ENCODE results near the gene B4GALT6. TPM values are rescaled to one million over a fixed set of nuclear protein-coding genes. Genes with fewer than 3 reads are reported as not detected.
"Not testable (repeated sequence)": the region's sequence is repeated elsewhere in the genome, so short reads cannot be mapped to it uniquely, and the experiment has no call there.

B4GALT6 gene, protein sequence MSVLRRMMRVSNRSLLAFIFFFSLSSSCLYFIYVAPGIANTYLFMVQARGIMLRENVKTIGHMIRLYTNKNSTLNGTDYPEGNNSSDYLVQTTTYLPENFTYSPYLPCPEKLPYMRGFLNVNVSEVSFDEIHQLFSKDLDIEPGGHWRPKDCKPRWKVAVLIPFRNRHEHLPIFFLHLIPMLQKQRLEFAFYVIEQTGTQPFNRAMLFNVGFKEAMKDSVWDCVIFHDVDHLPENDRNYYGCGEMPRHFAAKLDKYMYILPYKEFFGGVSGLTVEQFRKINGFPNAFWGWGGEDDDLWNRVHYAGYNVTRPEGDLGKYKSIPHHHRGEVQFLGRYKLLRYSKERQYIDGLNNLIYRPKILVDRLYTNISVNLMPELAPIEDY
- total RNA-seq: 7.4 TPM
- long read RNA-seq, partial matches to known transcripts: 0 of 5 reads
- long read RNA-seq, other reads (novel, unspliced or antisense): 2 of 5 reads

- DNase-seq (peak; percentile 48), ATAC-seq (ENCODE audit: poor library complexity) (peak; percentile 38)
- intact Hi-C loops (cut with DNase I): no loop called here
Measured at GRCh38 chr18:31684279-31685096, at the start of gene B4GALT6. Gene B4GALT6, minus strand, starts transcription at chr18:31684581. Its CDS starts 155 bp downstream, at chr18:31684426.

GRCh38 chr18:31731628-31732027 lies 47.2 kb upstream of the B4GALT6 start:
- ATAC-seq (ENCODE audit: poor library complexity) (no peak), DNase-seq (no peak)
- intact Hi-C loops (cut with DNase I): no loop called here

DNA sequence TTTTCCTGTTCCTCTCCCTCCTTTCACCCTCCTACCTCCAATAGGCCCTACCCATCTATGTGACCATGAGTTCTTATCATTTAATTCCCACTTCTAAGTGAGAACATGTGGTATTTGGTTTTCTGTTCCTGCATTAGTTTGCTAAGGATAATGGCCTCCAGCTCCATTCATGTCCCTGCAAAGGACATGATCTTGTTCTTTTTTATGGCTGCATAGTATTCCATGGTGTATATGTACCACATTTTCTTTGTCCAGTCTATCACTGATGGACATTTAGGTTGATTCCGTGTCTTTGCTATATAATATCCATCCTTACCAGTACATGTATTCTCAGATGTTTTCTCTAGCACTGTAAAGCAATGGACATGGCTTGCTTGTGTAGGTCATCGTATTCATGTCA lies 44.8 kb upstream of the B4GALT6 start:
- DNase-seq; intact Hi-C loops (cut with DNase I); ATAC-seq (ENCODE audit: poor library complexity): not testable (repeated sequence)

GRCh38 chr18:31723990-31724711 lies 39.8 kb upstream of the B4GALT6 start:
- peak; percentile 87 for ATAC-seq (ENCODE audit: poor library complexity)
- peak; percentile 68 for DNase-seq
- intact Hi-C loops (cut with DNase I): loop anchor here (5.0 kb wide), 1 partner anchor 167 kb away; no protein-coding TSS in a partner anchor

- intact Hi-C loops (cut with DNase I): loop anchor here (5.0 kb wide), 1 partner anchor 166 kb away; no protein-coding TSS in a partner anchor
- ATAC-seq (ENCODE audit: poor library complexity): peak; percentile 41
- DNase-seq: no peak
Measured at GRCh38 chr18:31723639-31723989, 39.2 kb upstream of the B4GALT6 start.

DNA sequence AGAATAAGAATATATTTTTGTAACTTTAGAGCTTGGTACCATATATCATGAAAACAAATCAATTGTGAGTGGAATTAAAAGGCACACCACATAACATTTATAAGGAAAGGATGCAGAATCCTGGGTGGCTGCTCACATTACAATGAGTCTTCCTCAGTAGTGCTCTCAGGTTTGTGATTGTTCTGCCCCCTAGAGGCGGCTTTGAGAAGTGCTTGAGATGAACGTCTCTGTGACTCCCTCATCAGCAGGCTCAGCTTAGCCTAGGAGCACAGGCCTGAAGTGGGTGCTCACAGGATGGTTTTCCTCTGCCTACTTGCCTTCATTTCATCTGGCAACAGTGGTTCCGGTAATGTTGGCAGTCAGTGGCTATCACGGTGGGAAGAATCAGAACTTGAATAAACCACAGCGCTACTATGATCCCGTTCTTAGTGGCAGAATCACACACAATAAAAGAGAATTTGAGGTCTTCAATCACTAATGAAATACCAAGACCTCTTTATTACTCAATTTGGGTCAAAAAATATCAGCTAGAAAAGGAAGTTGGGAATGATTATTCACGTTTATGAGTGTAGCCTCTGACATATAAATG lies 38.1 kb upstream of the B4GALT6 start:
- intact Hi-C loops (cut with DNase I): loop anchor here (5.0 kb wide), 1 partner anchor 165 kb away; no protein-coding TSS in a partner anchor
- ATAC-seq (ENCODE audit: poor library complexity) (peak; percentile 85), DNase-seq (peak; percentile 75)

- intact Hi-C loops (cut with DNase I): loop anchor here (5.0 kb wide), 1 partner anchor 164 kb away; no protein-coding TSS in a partner anchor
- ATAC-seq (ENCODE audit: poor library complexity) (peak; percentile 4), DNase-seq (no peak)
Measured at GRCh38 chr18:31721601-31722000, 37.2 kb upstream of the B4GALT6 start.

GRCh38 chr18:31720867-31721266 lies 36.5 kb upstream of the B4GALT6 start:
- ATAC-seq (ENCODE audit: poor library complexity) (peak; percentile 32), DNase-seq (no peak)
- intact Hi-C loops (cut with DNase I): loop anchor here (5.0 kb wide), 1 partner anchor 164 kb away; no protein-coding TSS in a partner anchor

GRCh38 chr18:31719363-31720006 lies 35.1 kb upstream of the B4GALT6 start:
- intact Hi-C loops (cut with DNase I): loop anchor here (5.0 kb wide), 1 partner anchor 162 kb away; no protein-coding TSS in a partner anchor
- DNase-seq (no peak), ATAC-seq (ENCODE audit: poor library complexity) (no peak)

- intact Hi-C loops (cut with DNase I): no loop called here
- ATAC-seq (ENCODE audit: poor library complexity) (peak; percentile 50), DNase-seq (no peak)
Measured at GRCh38 chr18:31718386-31718785, 34.0 kb upstream of the B4GALT6 start.

DNA sequence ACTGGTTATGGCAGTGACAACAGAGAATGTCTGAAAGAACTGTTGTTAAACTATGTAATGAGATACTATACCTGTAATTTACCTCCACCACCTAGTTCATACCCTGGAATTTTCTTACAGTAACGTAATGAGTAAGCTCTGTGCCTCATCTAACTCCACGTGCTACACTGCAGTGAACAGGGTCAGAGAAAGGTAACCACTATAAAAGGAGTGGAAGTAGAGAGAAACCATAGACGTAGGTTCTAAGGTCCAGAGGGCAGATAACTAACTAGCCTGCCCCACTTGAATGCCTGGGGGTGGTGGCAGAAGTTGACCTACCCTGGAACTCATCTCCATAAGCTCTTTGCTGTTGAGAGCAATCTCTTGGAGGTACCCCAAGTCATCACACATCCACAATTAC lies 32.0 kb upstream of the B4GALT6 start:
- no peak for ATAC-seq (ENCODE audit: poor library complexity)

DNA sequence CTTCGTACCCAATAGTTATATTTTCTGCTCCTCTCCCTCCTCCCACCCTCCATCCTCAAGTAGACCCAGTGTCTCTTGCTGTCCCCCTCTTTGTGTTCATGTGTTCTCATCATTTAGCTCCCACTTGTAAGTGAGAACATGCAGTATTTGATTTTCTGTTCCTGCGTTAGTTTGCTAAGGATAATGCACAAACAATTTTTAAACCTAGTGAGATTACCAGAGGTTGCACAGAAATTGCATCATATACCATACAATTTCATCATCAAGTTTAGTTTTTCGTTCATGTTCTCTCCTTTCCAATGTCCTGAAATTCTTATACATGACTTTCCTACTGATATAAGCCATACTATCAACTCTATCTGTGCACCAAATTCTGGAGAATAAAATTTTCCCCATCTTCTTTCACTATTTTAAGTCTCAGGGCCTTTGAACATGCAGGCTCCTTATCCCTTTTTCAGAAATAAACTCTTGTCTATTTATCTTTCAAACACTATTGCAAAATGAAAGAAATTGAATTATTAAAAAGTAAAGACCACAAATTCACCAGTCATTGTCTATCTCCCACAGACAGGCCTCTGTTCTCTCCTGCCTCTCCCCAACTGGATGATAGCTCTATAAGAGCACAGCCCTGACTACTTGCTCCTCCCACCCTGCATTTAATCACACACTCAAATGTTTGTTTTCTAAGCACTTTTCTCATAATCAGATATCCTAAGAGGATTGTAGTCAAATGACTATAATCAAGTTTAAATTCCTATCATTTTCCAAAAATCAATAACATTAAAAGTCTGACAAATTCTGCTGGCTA lies 27.2 kb upstream of the B4GALT6 start:
- intact Hi-C loops (cut with DNase I): no loop called here
- ATAC-seq (ENCODE audit: poor library complexity) (no peak), DNase-seq (no peak)

More for the DNA sequence above, 32.0 kb upstream of the B4GALT6 start:
- intact Hi-C loops (cut with DNase I): no loop called here
- DNase-seq: no peak

DNA sequence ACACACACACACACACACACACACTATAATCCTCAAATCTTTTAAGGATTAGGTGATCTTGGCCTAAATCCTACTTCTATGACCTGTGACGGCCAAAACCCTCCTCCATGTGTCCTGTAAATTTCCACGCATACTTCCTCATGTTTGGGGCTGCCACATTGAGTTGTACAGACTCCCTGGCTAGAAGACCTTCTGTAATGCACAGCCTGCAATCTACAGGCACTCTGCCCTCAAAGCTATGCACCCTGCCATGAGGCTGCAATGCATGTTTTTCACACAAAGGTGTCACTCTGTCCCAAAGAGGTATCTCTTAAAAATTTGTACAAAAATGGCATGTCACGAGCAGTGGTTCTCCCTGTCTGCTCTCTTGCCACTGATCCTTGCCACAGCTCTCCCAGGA lies 26.4 kb upstream of the B4GALT6 start:
- intact Hi-C loops (cut with DNase I): no loop called here
- ATAC-seq (ENCODE audit: poor library complexity) (no peak), DNase-seq (no peak)

GRCh38 chr18:31707815-31708214 lies 23.4 kb upstream of the B4GALT6 start:
- ATAC-seq (ENCODE audit: poor library complexity) (no peak), DNase-seq (no peak)
- intact Hi-C loops (cut with DNase I): no loop called here

GRCh38 chr18:31702449-31702848 lies 18.1 kb upstream of the B4GALT6 start:
- intact Hi-C loops (cut with DNase I): no loop called here
- DNase-seq (no peak), ATAC-seq (ENCODE audit: poor library complexity) (no peak)

GRCh38 chr18:31701744-31702143 lies 17.4 kb upstream of the B4GALT6 start:
- DNase-seq: no peak
- no peak for ATAC-seq (ENCODE audit: poor library complexity)
- intact Hi-C loops (cut with DNase I): no loop called here

GRCh38 chr18:31700990-31701389 lies 16.6 kb upstream of the B4GALT6 start:
- intact Hi-C loops (cut with DNase I): no loop called here
- DNase-seq (no peak), ATAC-seq (ENCODE audit: poor library complexity) (no peak)
